T-helper 2 cell (primary cell): Measurements from ENCODE around the gene LRRC8A.
"Not testable (repeated sequence)": the region's sequence is repeated elsewhere in the genome, so short reads cannot be mapped to it uniquely, and the experiment has no call there.

Experiments used
- DNase-seq, 5 experiments: peaks; one replicate each; pipeline versions ENCODE4 v3.0.0 to v3.0.0-alpha.2; 2012 to 2022

The LRRC8A gene

DNA sequence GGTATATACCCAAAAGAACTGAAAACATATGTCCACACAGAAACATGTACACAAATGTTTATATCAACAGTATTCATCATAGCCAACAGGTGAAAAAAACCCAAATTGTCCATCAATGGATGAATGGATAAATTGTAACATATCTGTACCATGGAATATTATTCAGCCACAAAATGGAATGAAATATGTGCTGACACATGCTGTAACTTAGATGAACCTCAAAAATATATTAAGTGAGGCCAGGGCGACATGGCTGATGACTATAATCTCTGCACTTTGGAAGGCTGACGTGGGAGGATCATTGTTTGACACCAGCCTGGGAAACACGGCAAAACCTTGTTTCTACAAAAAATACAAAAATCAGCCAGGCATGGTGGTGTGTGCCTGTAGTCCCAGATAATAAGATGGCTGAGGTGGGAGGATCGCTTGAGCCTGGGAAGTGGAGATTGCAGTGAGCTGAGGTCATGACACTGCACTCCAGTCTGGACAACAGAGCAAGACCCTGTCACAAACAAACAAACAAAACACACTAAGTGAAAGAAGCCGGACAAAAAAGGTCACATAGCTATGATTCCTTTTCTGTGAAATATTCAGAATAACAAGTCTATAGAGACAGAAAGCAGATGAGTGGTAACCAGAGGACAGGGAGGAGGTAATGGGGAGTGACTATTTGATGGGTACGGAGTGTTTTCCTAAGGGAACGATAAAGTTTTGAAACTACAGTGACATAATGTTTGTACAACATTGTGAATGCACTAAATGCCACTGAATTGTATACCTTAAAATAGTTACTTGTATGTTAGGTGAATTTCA lies 11.6 kb upstream of the LRRC8A start:
- DNase-seq, result no peak

DNA sequence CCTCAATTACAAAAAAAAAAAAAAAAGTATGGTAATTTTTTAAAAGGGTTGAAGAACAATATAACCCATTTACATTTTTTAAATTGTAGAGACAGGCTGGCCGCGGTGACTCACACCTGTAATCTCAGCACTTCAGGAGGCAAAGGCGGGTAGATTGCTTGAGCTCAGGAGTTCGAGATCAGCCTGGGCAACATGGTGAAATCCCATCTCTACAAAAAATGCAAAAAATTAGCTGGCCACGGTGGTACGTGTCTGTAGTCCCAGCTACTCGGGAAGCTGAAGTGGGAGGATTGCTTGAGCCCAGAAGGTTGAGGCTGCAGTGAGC lies 11.0 kb upstream of the LRRC8A start:
- DNase-seq, result not testable (repeated sequence)

DNA sequence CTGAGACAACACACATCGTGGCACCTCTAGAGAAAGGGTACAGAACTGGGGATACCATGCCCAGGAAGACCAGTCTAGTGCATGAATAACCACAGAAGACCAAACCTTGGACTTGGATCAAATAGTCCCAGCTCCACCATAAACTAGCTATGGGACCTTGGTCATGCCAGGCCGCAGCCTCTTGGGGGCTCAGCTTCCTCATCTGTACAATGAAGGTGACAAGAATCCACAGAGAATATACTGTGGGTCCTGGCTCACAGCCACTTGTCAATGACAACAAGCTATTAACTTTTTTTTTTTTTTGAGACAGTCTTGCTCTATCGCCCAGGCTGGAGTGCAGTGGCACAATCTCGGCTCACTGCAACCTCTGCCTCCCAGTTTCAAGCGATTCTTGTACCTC lies 4.1 kb upstream of the LRRC8A start:
- DNase-seq, result no peak

GRCh38 chr9:128882677-128883603 lies 1.0 kb downstream of the LRRC8A start:
- no peak for DNase-seq

DNA sequence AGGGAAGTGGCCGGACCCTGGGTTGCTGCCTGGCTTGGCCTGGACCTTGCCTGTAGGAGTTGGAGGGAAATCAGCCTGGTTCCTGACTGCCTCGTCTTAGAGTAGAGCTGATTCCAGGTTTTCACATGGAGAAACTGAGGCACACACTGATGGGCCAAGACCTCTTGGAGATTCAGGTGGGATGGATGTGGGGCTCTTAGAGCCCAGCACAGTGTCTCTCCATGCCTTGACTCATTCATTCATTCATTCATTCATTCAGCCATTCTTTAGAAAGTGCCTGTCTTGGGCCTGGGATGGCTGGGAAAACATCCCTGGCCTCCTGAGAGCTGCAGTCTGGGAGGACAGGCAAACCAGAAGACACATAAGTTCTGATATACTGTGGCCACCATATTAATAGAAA lies 2.2 kb downstream of the LRRC8A start:
- DNase-seq, result no peak

DNA sequence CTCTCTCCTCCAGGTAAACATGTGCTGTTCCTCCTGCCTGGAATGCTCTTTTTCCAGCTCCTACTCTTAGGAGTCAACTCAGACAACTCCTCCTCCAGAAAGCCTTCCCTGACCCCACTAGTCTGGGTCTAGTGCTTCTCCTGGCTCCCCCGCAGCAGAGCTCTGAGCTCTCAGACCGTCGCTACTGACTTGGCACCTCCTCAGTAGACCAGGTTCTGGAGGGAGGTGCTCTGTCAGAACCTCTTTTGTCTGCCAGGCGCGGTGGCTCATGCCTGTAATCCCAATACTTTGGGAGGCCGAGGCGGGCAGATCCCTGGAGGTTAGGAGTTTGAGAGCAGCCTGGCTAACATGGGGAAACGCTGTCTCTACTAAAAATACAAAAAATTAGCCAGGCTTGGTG lies 3.4 kb downstream of the LRRC8A start:
- no peak for DNase-seq

- DNase-seq, result no peak
Measured at GRCh38 chr9:128885798-128886197, 3.9 kb downstream of the LRRC8A start.

DNA sequence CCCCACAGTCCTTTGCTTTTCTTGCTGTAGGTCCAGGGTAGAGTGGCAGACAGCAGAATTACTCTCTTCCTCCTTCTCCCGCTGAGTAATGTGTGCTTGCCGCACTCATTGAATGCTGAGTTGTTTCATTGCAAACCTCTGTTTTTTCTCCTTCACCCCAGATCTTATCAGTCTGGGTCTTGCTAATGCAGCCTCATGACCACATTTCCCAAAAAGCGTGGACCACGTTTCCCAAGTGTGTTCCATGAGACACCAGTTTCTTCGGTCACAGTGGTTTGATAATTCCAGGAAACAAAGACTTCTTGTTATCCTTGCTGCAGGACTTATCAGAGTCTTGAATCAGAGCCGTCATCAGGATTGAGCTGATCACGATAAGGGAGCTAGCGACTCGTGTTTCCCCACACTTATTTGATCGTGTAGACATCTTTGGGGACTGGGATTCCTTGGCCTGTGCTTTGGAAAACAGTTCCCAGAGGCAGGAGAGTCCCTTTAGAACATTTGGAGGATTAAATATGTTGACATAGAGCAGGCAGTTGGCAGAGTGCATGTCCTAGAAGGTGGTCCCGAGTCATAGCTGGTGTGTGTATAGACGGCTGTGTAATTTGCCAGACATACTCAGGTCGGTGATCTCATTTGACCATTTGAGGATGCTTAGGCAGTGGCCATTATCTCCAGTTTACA lies 4.4 kb downstream of the LRRC8A start:
- peak in 1 of 5 experiments; percentile 45 for DNase-seq

DNA sequence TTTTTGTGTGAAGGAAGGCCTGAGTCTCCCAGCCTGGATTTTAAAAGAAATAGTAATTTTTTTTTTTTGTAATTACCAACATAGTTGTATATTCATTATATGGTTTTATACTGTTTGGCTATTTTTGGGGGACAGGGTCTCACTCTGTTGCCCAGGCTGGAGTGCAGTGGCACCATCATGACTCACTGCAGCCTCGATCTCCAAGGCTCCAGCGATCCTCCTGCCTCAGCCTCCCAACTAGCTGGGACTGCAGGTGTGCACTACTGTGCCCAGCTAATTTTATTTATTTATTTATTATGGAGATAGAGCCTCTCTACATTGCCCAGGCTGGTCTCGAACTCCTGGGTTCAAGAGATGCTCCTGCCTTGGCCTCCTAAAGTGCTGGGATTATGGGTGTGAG lies 5.1 kb downstream of the LRRC8A start:
- DNase-seq, result no peak

DNA sequence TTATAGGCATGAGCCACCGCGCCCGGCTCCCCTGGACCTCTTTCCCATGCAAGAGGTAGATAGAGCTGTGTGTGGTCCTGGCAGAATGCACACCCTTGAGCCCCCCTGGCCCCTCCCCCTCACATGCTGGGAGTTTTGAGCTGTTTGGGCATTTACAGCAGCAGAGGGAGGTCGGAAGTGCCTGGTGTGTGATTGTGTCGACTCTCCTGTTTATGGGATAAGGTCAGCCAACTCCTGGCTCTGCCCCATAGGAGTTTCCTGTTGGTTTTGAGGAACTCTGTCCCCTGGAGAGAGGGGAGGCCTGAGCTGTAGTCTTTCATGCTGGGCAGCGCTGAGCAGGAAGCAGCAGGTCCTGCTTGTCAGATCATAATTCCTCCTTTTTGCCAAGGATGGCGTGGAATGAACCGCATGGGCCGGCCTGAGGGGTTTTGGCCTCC lies 6.0 kb downstream of the LRRC8A start:
- DNase-seq, result no peak

GRCh38 chr9:128891321-128892220 lies 9.6 kb downstream of the LRRC8A start:
- DNase-seq, result no peak

GRCh38 chr9:128892221-128892921 lies 10.4 kb downstream of the LRRC8A start:
- DNase-seq, result no peak

DNA sequence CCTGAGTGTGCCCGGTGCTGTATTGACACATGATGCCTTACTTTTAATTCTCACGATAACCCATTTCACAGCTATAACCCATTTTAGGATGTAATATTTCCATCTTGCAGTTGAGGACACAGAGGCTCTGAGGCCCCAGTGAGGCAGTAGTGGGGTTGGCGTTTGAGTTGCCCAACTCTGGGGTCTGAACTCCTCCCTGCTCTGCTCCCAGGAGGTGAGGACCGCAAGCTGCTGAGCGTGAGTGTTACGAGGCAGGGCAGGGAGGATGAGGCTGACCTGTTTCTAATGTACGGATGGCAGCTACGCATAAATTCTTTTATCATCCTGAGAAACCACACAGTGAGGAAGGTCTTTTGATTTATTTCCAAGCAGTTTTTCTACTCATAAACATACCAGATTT lies 11.4 kb downstream of the LRRC8A start:
- DNase-seq, result no peak

DNA sequence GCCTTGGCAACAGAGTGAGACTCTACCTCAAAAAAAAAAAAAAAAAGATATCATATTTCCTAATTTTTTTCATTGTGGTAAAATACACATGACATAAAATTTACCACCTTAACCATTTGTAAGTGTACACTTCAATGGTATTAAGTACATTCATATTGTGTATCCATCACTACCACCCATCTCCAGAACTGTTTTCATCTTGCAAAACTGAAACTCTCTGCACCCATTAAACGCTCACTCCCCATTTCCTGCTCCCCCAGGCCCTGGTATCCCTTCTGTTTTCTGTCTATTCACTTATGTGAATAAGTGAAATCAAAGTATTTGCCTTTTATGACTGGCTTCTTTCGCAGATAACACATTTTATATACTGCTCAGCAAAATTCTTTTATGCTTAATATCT lies 12.8 kb downstream of the LRRC8A start:
- DNase-seq, result peak in 1 of 5 experiments; percentile 73

- no peak for DNase-seq
Measured at GRCh38 chr9:128895556-128895955, 13.6 kb downstream of the LRRC8A start.

DNA sequence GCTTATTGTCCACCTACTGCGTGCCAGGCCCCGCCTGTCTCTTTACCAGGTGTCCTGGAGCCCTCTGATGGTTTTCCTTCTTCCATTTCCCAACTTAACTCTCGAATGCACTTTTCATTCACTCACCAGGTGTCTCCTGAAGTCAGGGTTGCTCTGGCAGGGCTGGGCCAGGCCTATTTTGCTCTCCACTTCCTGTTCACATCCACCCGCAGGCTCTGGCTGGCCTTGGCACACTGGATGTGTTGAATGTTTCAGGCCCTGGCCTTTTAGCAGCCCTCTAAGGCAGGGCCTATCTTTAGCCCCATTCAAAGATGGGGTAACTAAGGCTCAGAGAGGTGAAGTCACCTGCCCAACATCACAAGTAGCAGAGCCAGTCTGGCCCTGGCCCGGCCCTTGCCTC lies 16.4 kb downstream of the LRRC8A start:
- peak in 1 of 5 experiments; percentile 34 for DNase-seq

DNA sequence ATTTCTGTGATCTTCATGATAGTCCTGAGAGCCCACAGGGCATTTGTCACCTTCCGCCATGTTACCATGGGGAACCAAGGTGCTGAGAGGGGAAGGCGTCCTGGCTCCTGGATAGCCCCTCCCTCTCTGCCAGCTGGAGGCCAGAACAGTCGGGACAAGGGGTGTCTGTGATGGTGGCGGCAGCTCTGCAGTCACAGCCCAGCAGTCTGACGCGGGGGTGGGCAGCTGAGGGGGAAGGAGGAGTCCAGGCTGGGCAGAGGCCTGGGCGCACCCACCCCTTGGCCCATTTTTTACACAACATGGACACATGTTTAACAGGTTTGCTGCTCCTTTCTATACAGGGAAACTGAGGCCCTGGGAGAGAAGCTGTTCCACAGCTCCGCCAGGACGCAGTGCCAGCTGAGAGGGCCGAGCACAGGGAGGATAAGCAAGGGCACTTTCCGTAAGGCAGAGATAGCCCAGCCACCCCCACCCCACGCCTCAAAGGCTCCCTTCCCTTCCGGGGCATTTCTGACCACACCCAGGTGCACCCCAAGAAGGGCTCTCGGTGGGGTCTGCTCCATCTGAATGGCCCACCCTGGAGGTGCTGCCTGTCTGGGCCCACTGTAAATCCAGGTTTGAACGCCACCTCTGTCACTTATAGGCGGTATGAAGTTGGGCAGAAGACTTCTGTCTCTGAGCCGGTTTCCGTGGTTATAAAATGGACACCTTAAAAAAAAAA lies 17.1 kb downstream of the LRRC8A start:
- no peak for DNase-seq

- DNase-seq, result peak in 2 of 5 experiments; percentile 27 to 55
Measured at GRCh38 chr9:128899566-128900322, 17.8 kb downstream of the LRRC8A start.

DNA sequence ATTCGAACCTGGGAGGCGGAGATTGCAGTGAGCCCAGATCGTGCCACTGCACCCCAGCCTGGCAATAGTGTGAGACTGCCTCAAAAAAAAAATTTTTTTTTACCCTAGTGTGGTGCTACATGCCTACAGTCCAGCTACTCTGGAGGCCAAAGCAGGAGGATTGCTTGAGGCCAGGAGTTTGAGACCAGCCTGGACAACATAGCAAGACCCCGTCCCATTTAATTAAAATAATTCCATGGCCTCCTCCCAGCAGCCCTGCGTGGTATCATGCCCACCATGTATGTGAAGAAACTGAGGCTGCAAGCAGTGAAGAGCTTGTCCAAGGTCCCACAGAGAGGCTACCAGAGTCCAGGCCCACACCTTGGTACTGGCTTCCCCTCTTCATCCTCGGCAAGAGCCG lies 19.4 kb downstream of the LRRC8A start:
- DNase-seq, result no peak

DNA sequence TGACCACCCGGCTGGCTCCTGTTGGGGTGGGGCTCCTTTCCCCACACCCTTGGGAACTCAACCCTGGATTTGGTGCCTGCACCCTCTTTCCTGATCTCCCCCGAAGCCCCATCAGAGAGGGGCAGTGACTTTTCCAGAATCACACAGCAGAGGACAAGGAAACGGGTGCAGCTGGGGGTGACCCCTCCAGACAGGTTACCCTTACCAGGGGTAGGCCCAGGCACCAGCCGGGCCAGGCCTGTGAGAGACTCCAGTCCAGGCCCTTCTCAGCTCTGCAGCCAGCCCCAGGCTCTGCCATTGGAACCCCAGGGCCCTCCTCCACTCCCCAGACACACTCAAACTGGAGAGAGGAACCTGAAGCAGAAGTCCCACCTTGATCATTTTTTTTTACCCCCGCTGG lies 19.9 kb downstream of the LRRC8A start:
- no peak for DNase-seq
